DND-41 (cell line): Measurements from ENCODE around the gene RAB33A.

Experiments
- CTCF ChIP-seq: IDR thresholded peaks from 2 replicates; pipeline ENCODE4 v1.5.1; 2012; ENCODE audit warnings: borderline replicate concordance, low read length, moderate library complexity, mild to moderate bottlenecking; ENCODE audit not compliant: poor library complexity, severe bottlenecking; ENCODE audit errors: extremely low read depth
- EZH2 ChIP-seq: IDR thresholded peaks from 3 replicates; pipeline ENCODE4 v1.6.1; 2012; ENCODE audit warnings: borderline replicate concordance, low read depth, mild to moderate bottlenecking, moderate library complexity, low read length, inconsistent platforms; ENCODE audit not compliant: severe bottlenecking

DNA sequence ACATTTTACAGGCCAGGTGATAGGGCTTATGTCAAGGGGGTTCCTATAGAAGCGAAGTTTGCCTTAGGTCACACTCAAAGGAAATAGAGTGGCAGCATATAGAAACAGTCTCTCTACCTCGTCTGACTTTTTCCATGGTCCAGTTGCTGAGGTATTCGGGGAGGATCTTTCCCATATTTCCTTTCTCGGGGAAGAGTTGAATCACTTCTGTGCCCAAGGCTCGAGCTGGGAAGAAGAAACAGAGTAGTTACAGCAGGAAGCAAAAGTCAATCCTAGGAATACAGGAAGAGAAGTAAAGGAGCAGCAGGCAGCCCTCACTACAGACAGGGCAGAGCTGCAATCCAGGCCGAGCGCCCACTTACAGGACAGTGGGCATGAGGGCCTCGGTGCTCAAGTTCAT lies 34.8 kb upstream of the RAB33A start:
- no peak for TF ChIP-seq EZH2
- TF ChIP-seq CTCF, result no peak
